ENCODE measurements around the gene SEC14L1.

Gene SEC14L1

DNA sequence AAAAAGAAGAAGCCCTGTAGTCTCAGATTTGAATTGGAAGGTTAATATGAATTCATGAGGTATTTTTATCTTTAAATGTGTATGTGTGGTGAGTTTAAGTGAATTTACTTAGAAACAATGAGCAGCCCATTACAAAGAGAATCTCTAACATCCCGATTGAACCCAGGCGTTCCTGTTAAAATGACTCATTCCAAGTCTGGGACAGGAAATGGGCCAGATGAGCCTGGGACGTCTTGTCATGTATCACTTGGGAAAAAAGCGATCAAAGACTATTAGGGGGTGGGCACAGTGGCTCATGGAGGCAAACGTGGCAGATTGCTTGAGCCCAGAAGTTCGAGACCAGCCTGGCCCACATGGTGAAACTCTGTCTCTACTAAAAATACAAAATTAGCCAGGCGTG lies 81.6 kb downstream of the SEC14L1 start:
- H3K4me3 Mint-ChIP-seq, result no peak overlapping the region
- H3K9me3 Mint-ChIP-seq, result no peaks in the 10 kb centered on the region
- H3K36me3 Mint-ChIP-seq, result peaks cover 12% of the 10 kb centered on the region
- H3K27ac Mint-ChIP-seq, result no peak overlapping the region
- DNase-seq (ENCODE audit: low spot score in 2 of 2) (no peak), ATAC-seq (ENCODE audit: low read depth) (no peak)
- no peaks in the 10 kb centered on the region for H3K4me1 Mint-ChIP-seq
- no peaks in the 10 kb centered on the region for H3K27me3 Mint-ChIP-seq

DNA sequence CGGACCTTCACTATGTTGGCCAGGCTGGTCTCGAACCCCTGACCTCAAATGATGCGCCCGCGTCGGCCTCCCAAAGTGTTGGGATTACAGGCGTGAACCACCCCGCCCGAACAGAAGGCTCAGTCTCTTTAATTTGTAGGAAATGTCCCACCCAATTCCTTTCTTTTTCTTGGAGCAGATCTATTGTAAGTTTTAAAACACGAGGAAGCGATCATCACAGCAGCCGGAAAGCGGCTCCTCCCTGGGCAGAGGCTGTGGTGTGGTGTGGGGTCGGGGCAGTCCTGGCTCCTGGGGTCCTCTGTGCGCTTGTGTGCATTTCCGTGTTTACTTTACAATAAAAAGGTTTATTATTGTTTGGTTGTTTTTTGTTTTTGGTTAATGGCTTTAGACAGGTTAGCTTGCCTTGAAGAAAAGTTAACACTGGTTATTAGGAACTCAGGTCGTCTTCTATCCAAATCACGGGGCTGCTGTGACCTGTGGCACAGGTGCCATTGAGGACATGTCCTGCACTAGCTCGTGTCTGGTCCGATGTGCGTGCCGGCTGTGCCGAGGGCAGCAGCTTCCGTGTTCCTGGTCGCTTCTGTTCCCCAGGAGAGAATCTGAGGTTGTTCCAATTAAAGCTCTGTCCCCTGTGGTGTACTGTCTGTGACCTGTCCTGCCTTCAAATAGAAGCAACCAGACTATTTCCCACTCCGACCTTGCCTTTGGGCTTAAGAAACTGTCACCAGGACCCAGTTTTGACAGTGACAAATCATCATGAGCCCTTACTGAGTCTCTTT lies 83.1 kb downstream of the SEC14L1 start:
- ATAC-seq (ENCODE audit: low read depth), result no peak
- Mint-ChIP-seq H3K4me1 (no peaks in the 10 kb centered on the region), H3K27ac (no peak overlapping the region), H3K36me3 (peaks cover 1% of the 10 kb centered on the region), H3K4me3 (no peak overlapping the region), H3K27me3 (peaks cover 4% of the 10 kb centered on the region), H3K9me3 (no peaks in the 10 kb centered on the region)
- no peak for DNase-seq (ENCODE audit: low spot score in 2 of 2)

DNA sequence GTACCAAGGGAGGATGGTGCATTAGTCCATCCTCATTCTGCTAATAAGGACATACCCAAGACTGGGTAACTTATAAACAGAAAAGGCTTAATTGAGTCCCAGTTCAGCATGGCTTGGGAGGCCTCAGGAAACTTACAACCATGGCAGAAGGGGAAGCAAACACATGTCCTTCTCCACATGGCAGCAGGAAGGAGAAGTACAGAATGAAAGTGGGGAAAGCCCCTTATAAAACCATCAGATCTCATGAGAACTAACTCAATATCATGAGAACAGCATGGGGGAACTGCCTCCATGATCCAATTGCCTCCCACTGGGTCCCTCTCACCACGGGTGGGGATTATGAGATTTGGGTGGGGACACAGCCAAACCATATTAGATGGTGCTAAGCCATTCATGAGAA lies 84.5 kb downstream of the SEC14L1 start:
- Mint-ChIP-seq H3K9me3 (no peaks in the 10 kb centered on the region), H3K36me3 (no peaks in the 10 kb centered on the region), H3K4me3 (no peak overlapping the region), H3K27ac (no peak overlapping the region), H3K27me3 (peaks cover 4% of the 10 kb centered on the region), H3K4me1 (no peaks in the 10 kb centered on the region)
- no peak for DNase-seq (ENCODE audit: low spot score in 2 of 2)
- peak; percentile 38 for ATAC-seq (ENCODE audit: low read depth)

DNA sequence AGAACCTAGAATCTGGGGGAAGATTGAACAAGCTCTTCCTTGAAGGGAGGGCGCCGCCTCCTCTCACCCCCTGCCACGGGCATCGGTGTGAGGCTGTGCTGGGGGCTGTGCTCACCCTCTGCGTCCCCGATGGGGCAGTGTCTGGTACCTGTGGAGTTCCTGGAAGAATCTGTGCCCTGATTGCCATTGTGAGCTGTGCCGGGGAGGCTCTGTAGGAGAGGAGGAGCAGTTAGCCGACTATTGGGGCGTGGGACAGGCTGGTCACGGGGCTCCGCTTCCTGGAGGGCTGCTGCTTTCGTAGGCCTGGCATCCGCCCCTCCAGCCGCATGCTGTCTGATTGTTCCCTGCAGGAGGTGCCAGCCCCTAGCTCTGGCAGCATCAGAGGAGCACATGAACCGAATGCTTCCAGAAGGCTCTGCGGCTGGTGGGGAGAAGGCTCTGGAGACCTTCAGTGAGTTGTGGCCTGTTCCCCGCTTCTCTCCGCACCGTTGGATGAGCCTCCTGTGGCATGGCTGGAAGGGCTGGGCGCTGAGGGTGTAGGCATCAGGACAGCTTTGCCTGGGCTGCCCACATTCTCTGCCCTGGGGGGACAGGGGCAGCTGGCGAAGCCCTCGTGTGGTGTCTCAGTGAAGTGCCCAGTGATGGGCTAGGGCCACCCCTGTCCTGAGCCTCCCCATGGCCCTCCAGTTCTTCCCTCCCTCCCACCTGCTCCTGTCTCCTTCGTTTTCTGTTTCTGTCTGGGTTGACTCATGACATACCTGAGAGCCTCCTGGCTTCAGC lies 86.9 kb downstream of the SEC14L1 start:
- DNase-seq (ENCODE audit: low spot score in 2 of 2), result no peak
- no peaks in the 10 kb centered on the region for H3K9me3 Mint-ChIP-seq
- ATAC-seq (ENCODE audit: low read depth), result no peak
- no peaks in the 10 kb centered on the region for H3K4me1 Mint-ChIP-seq
- H3K27me3 Mint-ChIP-seq, result peaks cover 4% of the 10 kb centered on the region
- no peaks in the 10 kb centered on the region for H3K36me3 Mint-ChIP-seq
- H3K27ac Mint-ChIP-seq, result no peak overlapping the region
- no peak overlapping the region for H3K4me3 Mint-ChIP-seq

DNA sequence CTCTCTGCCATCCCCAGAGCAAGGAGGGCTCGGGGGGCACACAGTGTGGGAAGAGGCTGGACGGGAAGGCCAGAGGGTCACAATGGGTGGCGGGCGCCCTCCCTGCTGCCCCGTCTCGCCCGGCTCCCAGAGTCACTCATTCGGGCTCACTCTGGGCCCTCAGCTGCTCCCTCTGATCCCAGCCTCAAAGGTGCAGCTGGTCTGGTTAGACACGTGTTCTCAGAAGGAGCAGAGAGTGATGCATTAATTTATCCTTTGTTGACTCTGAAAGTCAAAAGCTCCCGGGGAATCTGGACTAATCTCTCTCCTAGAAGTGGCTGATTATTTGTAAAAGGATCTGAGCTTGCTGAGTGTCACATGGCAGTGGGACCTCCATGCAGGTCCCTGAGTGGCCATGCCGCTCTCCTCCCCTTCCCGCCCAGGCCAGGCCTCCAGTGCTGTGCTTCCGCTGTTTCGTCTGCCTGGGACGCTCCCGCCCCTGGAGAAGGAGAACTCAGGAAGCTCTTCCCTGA lies 87.5 kb downstream of the SEC14L1 start:
- H3K4me1 Mint-ChIP-seq, result peaks cover 2% of the 10 kb centered on the region
- peaks cover 2% of the 10 kb centered on the region for H3K9me3 Mint-ChIP-seq
- no peak for DNase-seq (ENCODE audit: low spot score in 2 of 2)
- no peak overlapping the region for H3K27ac Mint-ChIP-seq
- ATAC-seq (ENCODE audit: low read depth), result no peak
- H3K4me3 Mint-ChIP-seq, result no peak overlapping the region
- peaks cover 5% of the 10 kb centered on the region for H3K27me3 Mint-ChIP-seq
- no peaks in the 10 kb centered on the region for H3K36me3 Mint-ChIP-seq

DNA sequence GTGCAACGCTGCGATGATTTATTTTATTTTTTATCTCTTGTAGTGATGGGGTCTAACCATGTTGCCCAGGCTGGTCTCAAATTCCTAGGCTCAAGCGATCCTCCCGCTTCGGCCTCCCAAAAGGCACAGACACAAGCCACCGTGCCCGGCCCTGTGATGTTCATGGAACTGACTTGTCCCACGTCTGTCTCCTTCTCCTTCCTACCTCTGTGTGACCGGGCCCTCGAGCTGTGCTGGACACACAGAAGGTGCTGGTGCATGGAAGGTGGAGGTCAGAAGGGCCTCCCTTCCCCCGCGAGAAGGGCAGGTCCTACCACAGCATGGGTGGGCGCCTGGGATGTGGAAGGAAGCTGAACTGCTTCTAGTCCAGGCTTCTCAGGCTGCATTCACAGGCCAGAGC lies 88.0 kb downstream of the SEC14L1 start:
- Mint-ChIP-seq H3K4me1 (peaks cover 6% of the 10 kb centered on the region), H3K9me3 (peaks cover 2% of the 10 kb centered on the region), H3K27ac (no peak overlapping the region), H3K27me3 (peaks cover 5% of the 10 kb centered on the region), H3K4me3 (no peak overlapping the region), H3K36me3 (no peaks in the 10 kb centered on the region)
- no peak for DNase-seq (ENCODE audit: low spot score in 2 of 2)
- no peak for ATAC-seq (ENCODE audit: low read depth)

DNA sequence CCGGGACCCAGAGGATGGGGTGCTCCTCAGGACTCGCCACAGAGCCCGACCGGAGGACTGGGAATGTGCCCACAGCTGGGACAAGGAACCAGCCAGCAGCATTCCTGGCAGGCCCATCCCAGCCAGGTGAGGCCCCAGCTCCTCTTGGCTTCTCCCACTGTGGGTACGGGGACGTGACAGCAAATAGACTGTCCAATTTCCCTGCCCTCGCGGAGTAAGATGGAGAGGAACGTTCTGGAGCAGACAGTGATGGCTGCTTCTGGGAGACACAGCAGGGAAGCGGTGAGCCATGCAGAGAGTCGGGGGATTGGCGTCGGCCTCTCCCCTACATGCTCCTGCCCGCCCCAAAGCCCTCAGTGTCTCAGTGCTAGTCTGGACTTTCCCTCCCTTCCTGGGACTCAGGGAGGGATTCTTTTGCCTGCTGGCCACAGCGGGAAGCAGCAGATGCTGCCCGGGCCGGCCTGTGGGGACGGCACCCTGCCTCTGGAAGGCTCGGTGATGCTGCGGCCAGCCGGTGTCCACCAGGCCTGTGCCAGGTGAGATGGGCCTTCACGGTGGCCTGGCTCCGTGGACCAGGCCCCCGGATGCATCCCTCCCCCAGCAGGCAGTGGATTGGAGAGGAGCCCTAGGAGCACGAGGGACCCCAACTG lies 89.1 kb downstream of the SEC14L1 start:
- Mint-ChIP-seq H3K36me3 (no peaks in the 10 kb centered on the region), H3K27ac (no peak overlapping the region), H3K9me3 (peaks cover 2% of the 10 kb centered on the region), H3K27me3 (peaks cover 5% of the 10 kb centered on the region), H3K4me3 (no peak overlapping the region), H3K4me1 (peaks cover 12% of the 10 kb centered on the region)
- ATAC-seq (ENCODE audit: low read depth) (no peak), DNase-seq (ENCODE audit: low spot score in 2 of 2) (no peak)

DNA sequence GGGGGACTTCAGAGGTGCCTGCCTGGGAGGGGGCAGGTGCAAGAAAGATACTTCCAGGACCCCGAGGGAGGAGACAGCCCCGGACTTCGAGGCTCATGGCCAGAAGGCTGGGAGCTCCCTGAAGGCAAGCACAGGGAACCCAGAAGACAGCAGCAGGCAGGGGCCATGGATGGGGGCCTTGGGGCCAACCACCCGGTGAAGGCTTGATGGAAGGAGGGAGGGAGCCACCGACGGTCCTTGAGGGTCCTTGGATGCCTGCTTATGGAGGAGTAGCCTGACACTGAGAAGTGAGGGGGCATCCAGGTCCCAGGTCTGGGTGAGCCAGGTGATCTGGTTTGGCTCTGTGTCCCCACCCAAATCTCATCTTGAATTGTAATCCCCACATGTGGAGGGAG lies 89.7 kb downstream of the SEC14L1 start:
- H3K4me1 Mint-ChIP-seq, result peaks cover 14% of the 10 kb centered on the region
- ATAC-seq (ENCODE audit: low read depth), result no peak

DNA sequence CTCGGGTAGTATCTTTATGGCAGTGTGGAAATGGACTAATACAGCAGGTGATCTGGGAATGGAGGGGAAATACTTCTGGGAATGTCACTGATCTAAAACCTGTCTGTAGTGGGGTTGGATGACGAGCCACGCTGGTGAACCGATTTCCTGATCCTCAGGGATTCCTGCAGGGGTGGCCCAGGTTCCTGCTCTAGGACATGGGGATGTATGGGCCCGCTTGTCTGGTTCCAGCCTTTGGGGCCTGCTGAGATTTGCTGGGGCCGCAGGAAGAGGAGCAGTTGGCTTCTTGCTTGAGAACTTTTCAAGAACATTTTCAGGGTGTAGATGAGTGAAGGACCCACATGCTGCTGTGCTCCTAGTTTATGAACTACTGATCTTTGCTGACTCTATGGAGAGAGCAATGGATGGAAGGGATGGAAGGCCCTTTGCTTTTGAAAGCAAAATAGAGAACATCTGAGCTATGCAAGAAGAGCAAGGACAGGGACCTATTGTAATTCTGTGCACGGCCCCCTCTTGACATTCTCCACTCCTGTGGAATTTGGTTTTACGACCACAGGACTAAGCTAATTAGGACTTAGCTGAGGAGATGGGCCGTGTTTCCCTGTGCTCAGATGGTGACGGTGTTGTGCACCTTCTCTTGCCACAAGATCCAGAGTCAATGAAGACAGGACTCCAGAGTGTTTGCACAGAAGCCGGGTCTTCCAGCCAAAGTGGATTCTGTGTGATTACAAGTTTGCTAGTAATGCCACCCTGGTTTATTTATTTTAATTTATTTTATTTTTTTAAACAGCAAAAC lies 90.5 kb downstream of the SEC14L1 start:
- Mint-ChIP-seq H3K27ac (no peak overlapping the region), H3K9me3 (peaks cover 2% of the 10 kb centered on the region), H3K27me3 (peaks cover 5% of the 10 kb centered on the region), H3K4me3 (no peak overlapping the region), H3K36me3 (no peaks in the 10 kb centered on the region), H3K4me1 (peaks cover 15% of the 10 kb centered on the region)
- ATAC-seq (ENCODE audit: low read depth) (no peak), DNase-seq (ENCODE audit: low spot score in 2 of 2) (no peak)

More for the DNA sequence above, 89.7 kb downstream of the SEC14L1 start:
- no peak for DNase-seq (ENCODE audit: low spot score in 2 of 2)
- Mint-ChIP-seq H3K36me3 (no peaks in the 10 kb centered on the region), H3K27me3 (peaks cover 5% of the 10 kb centered on the region), H3K4me3 (no peak overlapping the region), H3K27ac (no peak overlapping the region), H3K9me3 (peaks cover 2% of the 10 kb centered on the region)

DNA sequence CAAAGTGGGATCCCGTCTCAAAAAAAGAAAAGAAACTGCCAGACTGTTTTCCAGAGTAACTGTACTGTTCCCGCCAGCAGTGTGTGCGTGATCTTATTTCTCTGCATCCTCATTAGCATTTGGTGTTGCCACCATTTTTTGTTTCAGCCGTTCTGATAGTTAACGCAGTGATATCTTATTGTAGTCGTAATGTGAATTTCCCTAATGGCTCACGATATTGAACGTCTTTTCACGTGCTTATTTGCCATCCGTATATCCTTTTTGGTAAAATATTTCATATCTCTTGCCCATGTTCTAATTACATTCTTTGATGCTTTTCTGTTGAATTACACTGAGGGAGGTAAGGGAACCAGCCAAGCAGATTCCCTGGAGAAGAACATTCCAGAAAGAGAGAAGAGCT lies 92.4 kb downstream of the SEC14L1 start:
- DNase-seq (ENCODE audit: low spot score in 2 of 2) (no peak), ATAC-seq (ENCODE audit: low read depth) (no peak)
- Mint-ChIP-seq H3K36me3 (peaks cover 3% of the 10 kb centered on the region), H3K27me3 (peaks cover 7% of the 10 kb centered on the region), H3K4me3 (no peak overlapping the region), H3K27ac (no peak overlapping the region), H3K4me1 (peaks cover 15% of the 10 kb centered on the region), H3K9me3 (peaks cover 7% of the 10 kb centered on the region)

DNA sequence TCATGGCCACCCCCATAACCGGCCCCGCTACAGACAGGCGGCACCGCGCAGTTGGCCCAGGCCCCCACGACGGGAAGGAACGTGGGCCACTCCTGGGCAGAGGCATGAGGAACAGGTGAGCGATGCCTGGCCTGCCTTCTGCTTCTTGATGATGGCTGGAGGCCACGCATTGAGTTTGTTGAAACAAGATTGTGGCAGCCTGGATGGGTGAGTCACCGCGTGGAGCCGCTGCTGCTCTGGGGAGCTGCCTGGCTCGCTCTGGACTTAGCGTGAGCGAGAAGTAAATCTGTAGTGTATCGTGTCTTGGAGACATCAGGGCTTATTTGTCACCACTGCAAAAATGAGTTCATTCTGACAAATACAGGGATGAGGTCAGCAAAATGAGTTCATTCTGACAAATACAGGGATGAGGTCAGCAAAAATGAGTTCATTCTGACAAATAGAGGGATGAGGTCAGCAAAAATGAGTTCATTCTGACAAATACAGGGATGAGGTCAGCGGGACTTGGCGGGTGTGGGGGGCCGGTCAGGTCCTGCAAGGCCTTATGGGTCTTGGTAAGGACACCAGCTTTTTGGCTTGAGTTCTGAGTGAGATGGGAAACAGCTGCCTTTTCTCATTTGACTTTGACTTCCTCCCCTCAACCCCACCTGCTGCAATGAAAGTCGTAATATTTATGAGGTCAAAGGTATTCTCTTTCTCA lies 93.0 kb downstream of the SEC14L1 start:
- Mint-ChIP-seq H3K27ac (no peak overlapping the region), H3K36me3 (peaks cover 3% of the 10 kb centered on the region), H3K4me3 (peak overlapping the region; percentile 15), H3K9me3 (peaks cover 7% of the 10 kb centered on the region), H3K27me3 (peaks cover 3% of the 10 kb centered on the region), H3K4me1 (peaks cover 15% of the 10 kb centered on the region)
- peak; percentile 51 for ATAC-seq (ENCODE audit: low read depth)
- DNase-seq (ENCODE audit: low spot score in 2 of 2), result no peak

DNA sequence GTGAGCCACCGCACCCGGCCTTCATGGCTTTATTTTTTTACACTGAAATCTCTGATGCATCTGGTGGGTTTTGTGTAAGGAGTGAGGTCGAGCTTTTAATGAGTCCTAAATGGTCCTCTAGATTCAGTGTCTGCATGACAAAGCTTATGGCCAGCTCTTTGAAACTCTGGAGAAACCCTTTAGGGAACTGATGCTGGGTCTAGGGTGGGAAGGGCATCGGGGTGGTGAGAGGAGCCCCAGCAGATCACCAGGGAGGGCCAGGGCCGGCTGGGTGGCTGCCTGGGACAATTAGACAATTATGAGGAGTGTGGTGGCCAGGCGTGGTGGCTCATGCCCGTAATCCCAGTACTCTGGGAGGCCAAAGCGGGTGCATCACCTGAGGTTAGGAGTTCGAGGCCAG lies 93.9 kb downstream of the SEC14L1 start:
- ATAC-seq (ENCODE audit: low read depth) (no peak), DNase-seq (ENCODE audit: low spot score in 2 of 2) (no peak)
- peaks cover 3% of the 10 kb centered on the region for H3K27me3 Mint-ChIP-seq
- H3K36me3 Mint-ChIP-seq, result peaks cover 3% of the 10 kb centered on the region
- H3K4me1 Mint-ChIP-seq, result peaks cover 15% of the 10 kb centered on the region
- no peak overlapping the region for H3K27ac Mint-ChIP-seq
- H3K9me3 Mint-ChIP-seq, result peaks cover 7% of the 10 kb centered on the region
- no peak overlapping the region for H3K4me3 Mint-ChIP-seq

DNA sequence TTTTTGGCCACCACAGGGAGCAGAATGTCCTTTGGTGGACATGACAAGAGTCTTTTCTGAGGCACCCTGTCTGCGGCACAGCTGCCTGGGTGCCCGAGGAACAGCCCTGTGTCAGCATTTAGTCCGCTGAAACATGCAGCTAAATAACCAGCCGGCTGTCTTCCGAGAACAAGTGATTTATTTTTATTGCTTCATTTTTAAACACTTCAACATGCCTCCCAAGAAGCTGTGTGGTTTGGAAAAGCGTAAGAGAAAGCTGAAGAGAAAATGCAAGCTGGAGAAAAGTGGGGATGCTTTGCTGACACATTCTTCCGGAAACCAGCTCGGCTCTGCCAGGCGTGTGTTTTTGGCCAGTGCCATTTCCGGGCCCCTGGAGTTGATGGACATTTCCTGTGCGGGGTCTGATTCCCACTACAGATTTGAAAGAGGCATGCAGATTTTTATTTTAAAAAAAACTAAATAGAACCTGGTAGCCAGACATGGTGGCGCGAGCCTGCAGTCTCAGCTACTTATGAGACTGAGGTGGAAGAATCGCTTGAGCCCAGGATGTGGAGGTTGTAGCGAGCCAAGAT lies 94.7 kb downstream of the SEC14L1 start:
- H3K4me1 Mint-ChIP-seq, result peaks cover 15% of the 10 kb centered on the region
- H3K9me3 Mint-ChIP-seq, result peaks cover 7% of the 10 kb centered on the region
- DNase-seq (ENCODE audit: low spot score in 2 of 2), result no peak
- ATAC-seq (ENCODE audit: low read depth), result no peak
- H3K36me3 Mint-ChIP-seq, result peaks cover 3% of the 10 kb centered on the region
- peaks cover 3% of the 10 kb centered on the region for H3K27me3 Mint-ChIP-seq
- H3K4me3 Mint-ChIP-seq, result peak overlapping the region; percentile 52
- no peak overlapping the region for H3K27ac Mint-ChIP-seq

All from memory B cell (primary cell).